Activated CD4-positive, alpha-beta memory T cell treated with anti-CD3 and anti-CD28 coated beads for 36 hours (primary cell): ENCODE data around the gene ARHGAP26. TPM values are rescaled to one million over a fixed set of nuclear protein-coding genes. Genes with fewer than 3 reads are reported as not detected.

Experiments used
- CTCF ChIA-PET: fragments of 350-600 bp; sonication (Branson Sonifier 250); formaldehyde crosslinking; loops from one replicate; lab custom pipeline; 2021; ENCODE audit warnings: antibody characterized with exemption, inconsistent platforms; lab: Charles Lee
- POLR2A ChIA-PET: fragments of 350-600 bp; sonication (Branson Sonifier 250); formaldehyde crosslinking; loops from one replicate; lab custom pipeline; 2021; ENCODE audit warnings: antibody characterized with exemption; lab: Charles Lee
- DNase-seq: peaks from one replicate; pipeline ENCODE4 v3.0.0-alpha.2; 2020
- H3K27ac Mint-ChIP-seq: one replicate; pipeline ENCODE4 v1.8.0; 2021; ENCODE audit warnings: mixed read lengths
- H3K27me3 Mint-ChIP-seq: one replicate; pipeline ENCODE4 v1.8.0; 2021; ENCODE audit warnings: mixed read lengths
- H3K36me3 Mint-ChIP-seq: one replicate; pipeline ENCODE4 v1.8.0; 2021; ENCODE audit warnings: mixed read lengths
- H3K4me1 Mint-ChIP-seq: one replicate; pipeline ENCODE4 v1.8.0; 2021; ENCODE audit warnings: low read depth, mixed read lengths
- H3K4me3 Mint-ChIP-seq: one replicate; pipeline ENCODE4 v1.8.0; 2021; ENCODE audit warnings: mild to moderate bottlenecking, mixed read lengths
- H3K9me3 Mint-ChIP-seq: one replicate; pipeline ENCODE4 v1.8.0; 2021; ENCODE audit warnings: mixed read lengths
- intact Hi-C: fragments of 100-400 bp; cut with micrococcal nuclease; formaldehyde crosslinking; loops from one replicate; pipeline ENCODE4 v1.15.1; 2023
- total RNA-seq, 2 experiments: library from RNA; stranded (reverse); gene quantifications; one replicate each; pipeline ENCODE4 v1.2.3, GENCODE V29; 2021

The ARHGAP26 gene
- total RNA-seq, 2 experiments from 2014 or later, result 16.4 to 16.9 TPM

DNA sequence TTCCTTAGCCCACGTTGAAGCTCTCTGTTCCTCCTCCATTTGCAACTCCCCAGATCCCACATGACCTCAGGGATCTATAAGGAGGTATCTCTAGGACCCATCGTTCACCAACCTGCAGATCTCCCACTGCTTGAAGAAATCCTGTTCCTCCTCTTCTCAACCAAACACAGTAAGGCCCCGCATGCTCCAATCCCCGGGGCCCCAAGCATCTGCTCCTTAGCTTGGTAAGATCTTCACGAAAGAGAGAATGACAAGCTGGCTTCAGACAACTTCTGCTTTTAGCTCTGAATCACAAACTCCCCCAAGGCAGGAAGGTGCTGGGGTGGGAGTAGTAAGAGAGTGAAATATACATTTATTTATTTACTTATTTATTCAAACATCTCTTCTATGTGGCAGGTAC, 33.0 kb upstream of the ARHGAP26 start:
- Mint-ChIP-seq H3K9me3 (no peaks in the 10 kb centered on the region), H3K4me3 (no peak overlapping the region), H3K27ac (no peak overlapping the region), H3K36me3 (no peaks in the 10 kb centered on the region), H3K4me1 (peaks cover 19% of the 10 kb centered on the region), H3K27me3 (no peaks in the 10 kb centered on the region)
- DNase-seq, result no peak
- intact Hi-C loops, result no loop called here
- ChIA-PET CTCF (interaction anchor here (0.9 to 1.9 kb wide), 4 partner anchors 11 to 151 kb away, joined by 3 to 6 read pairs (median 6); no protein-coding TSS in a partner anchor), POLR2A (interaction anchor here (0.9 kb wide), 1 partner anchor 117 kb away, joined by 3 read pairs; no protein-coding TSS in a partner anchor)

GRCh38 chr5:142740474-142741242, 29.5 kb upstream of the ARHGAP26 start:
- H3K27ac Mint-ChIP-seq, result no peak overlapping the region

DNA sequence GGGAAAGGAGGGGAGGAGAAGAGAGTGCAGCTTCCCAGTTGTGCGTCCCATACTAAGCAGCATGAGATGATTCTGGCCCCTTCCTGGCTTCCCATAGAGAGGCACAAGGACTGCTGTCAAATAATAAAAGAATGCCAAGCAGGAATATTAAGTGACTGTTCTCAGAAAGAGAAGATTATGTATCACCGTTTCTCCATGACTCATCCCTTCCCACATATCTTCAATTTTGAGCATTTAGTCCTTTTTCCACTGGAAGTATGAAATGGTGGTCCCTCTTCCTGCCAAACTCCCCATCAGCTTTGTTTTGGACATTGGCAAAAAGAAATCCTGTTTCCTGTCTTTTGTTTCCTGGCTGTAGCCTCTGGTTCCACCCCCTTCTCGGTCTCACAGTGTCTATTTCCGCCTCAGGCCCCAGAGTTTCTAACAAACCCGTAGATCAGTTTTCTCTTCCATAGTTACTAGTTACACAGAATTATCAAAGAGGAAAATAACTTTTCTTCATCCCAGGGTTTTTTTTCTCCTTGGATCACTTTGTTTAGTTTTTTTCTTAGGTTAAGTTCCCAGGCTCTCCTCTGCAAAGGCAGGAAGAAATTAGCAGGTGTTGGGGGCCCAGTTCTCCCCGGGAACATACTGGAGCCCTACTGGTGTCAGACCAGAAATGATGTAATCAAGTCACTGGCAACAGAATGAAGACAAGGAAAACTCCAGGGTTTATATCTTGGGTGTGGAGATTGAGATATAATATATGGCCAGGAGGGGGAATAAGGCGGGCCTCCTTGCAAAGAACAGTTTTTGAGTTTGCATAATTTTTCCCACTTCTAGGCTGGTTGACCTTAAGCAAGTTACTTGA, 26.4 kb upstream of the ARHGAP26 start:
- Mint-ChIP-seq H3K27me3 (no peaks in the 10 kb centered on the region), H3K4me1 (peaks cover 6% of the 10 kb centered on the region), H3K9me3 (no peaks in the 10 kb centered on the region), H3K27ac (no peak overlapping the region), H3K36me3 (no peaks in the 10 kb centered on the region), H3K4me3 (no peak overlapping the region)
- DNase-seq, result no peak
- CTCF ChIA-PET, result interaction anchor here (1.0 to 7.9 kb wide), 7 partner anchors 10 to 145 kb away, joined by 3 to 145 read pairs (median 10); no protein-coding TSS in a partner anchor
- POLR2A ChIA-PET, result no interaction called here
- intact Hi-C loops, result no loop called here

More at GRCh38 chr5:142740474-142741242, 29.5 kb upstream of the ARHGAP26 start:
- intact Hi-C loops, result no loop called here
- no peaks in the 10 kb centered on the region for H3K9me3 Mint-ChIP-seq
- H3K27me3 Mint-ChIP-seq, result no peaks in the 10 kb centered on the region
- H3K4me1 Mint-ChIP-seq, result peaks cover 7% of the 10 kb centered on the region
- ChIA-PET CTCF (interaction anchor here (0.8 to 3.7 kb wide), 7 partner anchors 8 to 148 kb away, joined by 3 to 21 read pairs (median 11); no protein-coding TSS in a partner anchor), POLR2A (no interaction called here)
- H3K36me3 Mint-ChIP-seq, result no peaks in the 10 kb centered on the region
- no peak overlapping the region for H3K4me3 Mint-ChIP-seq
- no peak for DNase-seq

DNA sequence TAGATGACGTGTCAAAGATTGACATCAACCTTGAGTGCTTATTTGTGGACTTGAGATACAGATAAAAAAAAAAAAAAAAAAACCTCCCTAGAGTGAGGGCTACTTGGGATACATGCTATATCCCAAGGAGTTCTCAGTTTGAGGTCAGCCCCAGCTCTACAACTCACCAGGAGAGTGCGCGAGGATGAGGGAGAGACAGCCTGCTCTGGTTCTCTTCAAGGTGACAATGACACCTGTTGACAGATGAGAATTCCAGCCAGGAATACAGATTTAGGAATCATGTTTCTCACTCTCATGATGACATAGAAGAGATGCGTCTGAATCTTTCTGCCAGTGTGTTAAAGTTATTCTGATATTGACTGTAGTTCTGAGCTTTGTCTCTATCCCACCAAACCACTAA, 24.9 kb upstream of the ARHGAP26 start:
- intact Hi-C loops, result no loop called here
- no peaks in the 10 kb centered on the region for H3K27me3 Mint-ChIP-seq
- H3K4me1 Mint-ChIP-seq, result peaks cover 13% of the 10 kb centered on the region

GRCh38 chr5:142746532-142747433, 23.4 kb upstream of the ARHGAP26 start:
- Mint-ChIP-seq H3K27me3 (no peaks in the 10 kb centered on the region), H3K4me1 (peaks cover 13% of the 10 kb centered on the region), H3K36me3 (no peaks in the 10 kb centered on the region), H3K4me3 (no peak overlapping the region), H3K9me3 (no peaks in the 10 kb centered on the region), H3K27ac (no peak overlapping the region)
- no peak for DNase-seq
- intact Hi-C loops, result no loop called here
- POLR2A ChIA-PET, result no interaction called here
- CTCF ChIA-PET, result interaction anchor here (1.4 to 11.2 kb wide), 9 partner anchors 13 to 142 kb away, joined by 7 to 251 read pairs (median 41); partner anchors contain the start of gene ARHGAP26

More for the DNA sequence above, 24.9 kb upstream of the ARHGAP26 start:
- ChIA-PET POLR2A (no interaction called here), CTCF (interaction anchor here (1.8 to 11.2 kb wide), 5 partner anchors 8 to 144 kb away, joined by 5 to 251 read pairs (median 10); no protein-coding TSS in a partner anchor)
- no peaks in the 10 kb centered on the region for H3K9me3 Mint-ChIP-seq
- no peaks in the 10 kb centered on the region for H3K36me3 Mint-ChIP-seq
- no peak overlapping the region for H3K4me3 Mint-ChIP-seq
- no peak overlapping the region for H3K27ac Mint-ChIP-seq
- no peak for DNase-seq

- H3K27me3 Mint-ChIP-seq, result no peaks in the 10 kb centered on the region
- DNase-seq, result no peak
- no peaks in the 10 kb centered on the region for H3K36me3 Mint-ChIP-seq
- intact Hi-C loops, result loop anchor here (1.0 to 2.0 kb wide), 3 partner anchors 119 to 141 kb away; no protein-coding TSS in a partner anchor
- H3K27ac Mint-ChIP-seq, result no peak overlapping the region
- CTCF ChIA-PET, result interaction anchor here (0.6 to 11.2 kb wide), 35 partner anchors 8 to 698 kb away, joined by 3 to 251 read pairs (median 7); partner anchors contain the start of gene ARHGAP26
- no peak overlapping the region for H3K4me3 Mint-ChIP-seq
- H3K9me3 Mint-ChIP-seq, result no peaks in the 10 kb centered on the region
- POLR2A ChIA-PET, result no interaction called here
- H3K4me1 Mint-ChIP-seq, result peaks cover 13% of the 10 kb centered on the region
Observed at GRCh38 chr5:142748132-142748531, 22.0 kb upstream of the ARHGAP26 start.

GRCh38 chr5:142748568-142749249, 21.5 kb upstream of the ARHGAP26 start:
- intact Hi-C loops, result loop anchor here (1.0 to 2.0 kb wide), 3 partner anchors 119 to 140 kb away; no protein-coding TSS in a partner anchor
- CTCF ChIA-PET, result interaction anchor here (0.6 to 11.2 kb wide), 42 partner anchors 9 to 697 kb away, joined by 3 to 251 read pairs (median 6); partner anchors contain the start of gene ARHGAP26
- H3K4me3 Mint-ChIP-seq, result no peak overlapping the region
- H3K4me1 Mint-ChIP-seq, result peaks cover 12% of the 10 kb centered on the region
- no peaks in the 10 kb centered on the region for H3K36me3 Mint-ChIP-seq
- peak overlapping the region; percentile 57 for H3K27ac Mint-ChIP-seq
- H3K27me3 Mint-ChIP-seq, result peaks cover 2% of the 10 kb centered on the region
- POLR2A ChIA-PET, result interaction anchor here (0.9 kb wide), 1 partner anchor 118 kb away, joined by 3 read pairs; no protein-coding TSS in a partner anchor
- H3K9me3 Mint-ChIP-seq, result no peaks in the 10 kb centered on the region
- DNase-seq, result peak; percentile 72

DNA sequence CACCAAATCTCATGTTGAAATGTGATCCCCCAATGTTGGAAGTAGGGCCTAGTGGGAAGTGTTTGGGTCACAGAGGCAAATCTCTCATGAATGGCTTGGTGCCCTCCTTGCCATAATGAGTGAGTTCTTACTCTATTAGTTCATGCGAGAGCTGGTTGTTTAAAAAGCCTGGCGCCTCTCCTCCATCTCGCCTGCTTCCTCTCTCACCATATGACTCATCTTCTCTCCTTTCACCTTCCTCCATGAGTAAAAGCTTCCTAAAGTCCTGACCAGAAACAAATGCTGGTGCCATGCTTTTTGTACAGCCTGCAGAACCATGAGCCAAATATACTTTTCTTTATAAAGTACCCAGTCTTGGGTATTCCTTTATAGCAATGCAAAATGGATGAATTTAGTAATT, 20.9 kb upstream of the ARHGAP26 start:
- intact Hi-C loops, result loop anchor here (2.0 kb wide), 1 partner anchor 139 kb away; no protein-coding TSS in a partner anchor
- peaks cover 2% of the 10 kb centered on the region for H3K27me3 Mint-ChIP-seq
- H3K9me3 Mint-ChIP-seq, result no peaks in the 10 kb centered on the region
- H3K4me1 Mint-ChIP-seq, result peaks cover 10% of the 10 kb centered on the region
- H3K27ac Mint-ChIP-seq, result no peak overlapping the region
- H3K36me3 Mint-ChIP-seq, result no peaks in the 10 kb centered on the region
- no peak overlapping the region for H3K4me3 Mint-ChIP-seq
- ChIA-PET CTCF (interaction anchor here (0.7 to 11.2 kb wide), 30 partner anchors 9 to 772 kb away, joined by 3 to 251 read pairs (median 8); partner anchors contain the start of gene ARHGAP26), POLR2A (interaction anchor here (0.9 kb wide), 1 partner anchor 118 kb away, joined by 3 read pairs; no protein-coding TSS in a partner anchor)
- peak; percentile 36 for DNase-seq

- no peak for DNase-seq
- no peaks in the 10 kb centered on the region for H3K36me3 Mint-ChIP-seq
- peaks cover 20% of the 10 kb centered on the region for H3K4me1 Mint-ChIP-seq
- ChIA-PET POLR2A (no interaction called here), CTCF (interaction anchor here (0.9 to 11.2 kb wide), 9 partner anchors 9 to 137 kb away, joined by 3 to 251 read pairs (median 6); no protein-coding TSS in a partner anchor)
- H3K27ac Mint-ChIP-seq, result no peak overlapping the region
- H3K27me3 Mint-ChIP-seq, result peaks cover 2% of the 10 kb centered on the region
- H3K9me3 Mint-ChIP-seq, result no peaks in the 10 kb centered on the region
- intact Hi-C loops, result no loop called here
- no peak overlapping the region for H3K4me3 Mint-ChIP-seq
Observed at GRCh38 chr5:142753116-142753631, 17.0 kb upstream of the ARHGAP26 start.

DNA sequence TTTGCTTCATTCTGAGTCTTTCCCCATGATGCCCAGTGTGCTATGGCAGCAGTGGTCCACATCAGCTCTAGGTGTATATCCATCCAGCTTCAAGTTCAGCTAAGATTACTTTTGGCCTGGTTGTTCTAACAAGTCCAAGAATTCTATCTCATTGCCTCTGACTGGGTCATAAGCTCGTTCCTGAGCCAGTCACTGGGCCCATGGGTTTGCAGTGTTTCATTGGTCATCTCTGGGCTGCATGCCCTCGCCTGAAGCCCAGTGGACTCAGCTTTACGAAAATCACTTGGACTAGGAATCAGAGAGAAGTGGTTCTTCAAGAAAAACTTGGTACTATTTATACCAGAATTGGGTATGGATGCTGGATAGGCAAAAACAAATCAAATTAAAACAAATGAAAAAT, 16.1 kb upstream of the ARHGAP26 start:
- H3K27ac Mint-ChIP-seq, result no peak overlapping the region
- H3K36me3 Mint-ChIP-seq, result no peaks in the 10 kb centered on the region
- ChIA-PET CTCF (interaction anchor here (0.7 to 11.2 kb wide), 9 partner anchors 10 to 134 kb away, joined by 3 to 251 read pairs (median 6); no protein-coding TSS in a partner anchor), POLR2A (no interaction called here)
- no peak for DNase-seq
- H3K4me1 Mint-ChIP-seq, result peaks cover 25% of the 10 kb centered on the region
- H3K27me3 Mint-ChIP-seq, result peaks cover 2% of the 10 kb centered on the region
- no peak overlapping the region for H3K4me3 Mint-ChIP-seq
- intact Hi-C loops, result no loop called here
- H3K9me3 Mint-ChIP-seq, result no peaks in the 10 kb centered on the region
